BJ (cell line): ENCODE measurements around the gene CUX1. TPM values are rescaled to one million over a fixed set of nuclear protein-coding genes. Genes with fewer than 3 reads are reported as not detected.

Experiments used
- CTCF ChIA-PET: fragments of 350-600 bp; formaldehyde crosslinking; extraction: SDS; loops from one replicate; lab custom pipeline; 2021; ENCODE audit warnings: antibody characterized with exemption, inconsistent platforms; lab: Yijun Ruan, JAX
- POLR2A ChIA-PET: fragments of 300-600 bp; sonication (Branson Sonifier 250); formaldehyde crosslinking; extraction: SDS; loops from one replicate; lab custom pipeline; 2021; ENCODE audit warnings: antibody characterized with exemption; lab: Charles Lee
- DNase-seq: peaks from one replicate; pipeline ENCODE4 v3.0.0-alpha.2; 2011; ENCODE audit warnings: low read depth
- H3K27me3 ChIP-seq: 2 replicates; pipeline ENCODE4 v1.6.0; 2011; ENCODE audit warnings: low read length; ENCODE audit not compliant: control insufficient read depth, insufficient read depth
- H3K36me3 ChIP-seq: 2 replicates; pipeline ENCODE4 v1.5.1; 2011; ENCODE audit warnings: low read length; ENCODE audit not compliant: control insufficient read depth, insufficient read depth
- H3K4me3 ChIP-seq: 2 replicates; pipeline ENCODE4 v1.5.1; 2011; ENCODE audit warnings: low read depth, mild to moderate bottlenecking, control low read depth, low read length
- CTCF ChIP-seq: IDR thresholded peaks from 2 replicates; pipeline ENCODE4 v1.5.1; 2011; ENCODE audit warnings: low read depth, mild to moderate bottlenecking, control low read depth, inconsistent platforms, low read length, moderate library complexity; ENCODE audit not compliant: insufficient read depth
- polyA plus RNA-seq: library from polyadenylated mRNA; depleted of rRNA; stranded (reverse); fragments of >200 nt; gene quantifications from 2 replicates; pipeline ENCODE4 v1.2.3, GENCODE V29; 2011

CUX1 gene
- polyA plus RNA-seq, 1 experiment: 36.5 TPM

DNA sequence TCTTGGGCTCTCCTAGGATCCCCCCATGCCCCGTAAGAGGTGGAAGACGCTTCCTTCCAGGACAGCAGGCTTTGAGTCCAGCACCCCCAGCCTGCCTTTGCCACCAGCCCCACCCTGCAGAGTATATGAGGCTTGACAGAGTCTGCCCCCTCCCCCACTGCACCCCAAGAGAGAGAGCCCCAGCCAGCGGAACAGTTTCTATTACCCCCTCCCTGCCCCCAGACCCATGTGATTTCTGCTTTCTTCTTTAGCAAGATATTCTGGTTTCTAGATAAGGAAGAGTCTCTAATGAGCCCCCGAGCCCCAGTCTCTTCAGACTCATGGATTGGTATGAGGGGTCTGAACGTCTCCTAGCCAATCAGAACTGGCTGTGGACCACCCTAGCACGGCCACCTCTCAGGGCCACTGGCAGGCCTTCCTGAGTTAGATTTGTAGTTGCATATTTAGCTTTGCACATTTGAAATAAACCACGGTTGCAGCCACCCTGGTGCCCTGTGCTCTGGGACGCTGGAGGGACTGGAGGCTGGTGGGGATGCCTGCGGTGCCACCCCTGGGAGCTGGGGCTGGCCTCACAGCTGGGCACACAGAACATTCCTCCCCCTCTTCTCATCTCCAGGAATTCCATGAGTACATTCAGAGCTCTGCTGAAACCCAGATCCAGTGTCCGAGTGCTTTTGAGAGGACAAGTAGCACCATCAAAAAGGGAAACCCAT, 466.2 kb downstream of the CUX1 start:
- no peak for DNase-seq
- Histone ChIP-seq H3K36me3 (no peaks in the 10 kb centered on the region), H3K27me3 (no peaks in the 10 kb centered on the region), H3K4me3 (no peak overlapping the region)
- no peak for TF ChIP-seq CTCF
- POLR2A ChIA-PET: no interaction called here
- CTCF ChIA-PET: interaction anchor here (0.6 to 1.6 kb wide), 5 partner anchors 10 to 919 kb away, joined by 3 to 5 read pairs (median 3); no protein-coding TSS in a partner anchor

DNA sequence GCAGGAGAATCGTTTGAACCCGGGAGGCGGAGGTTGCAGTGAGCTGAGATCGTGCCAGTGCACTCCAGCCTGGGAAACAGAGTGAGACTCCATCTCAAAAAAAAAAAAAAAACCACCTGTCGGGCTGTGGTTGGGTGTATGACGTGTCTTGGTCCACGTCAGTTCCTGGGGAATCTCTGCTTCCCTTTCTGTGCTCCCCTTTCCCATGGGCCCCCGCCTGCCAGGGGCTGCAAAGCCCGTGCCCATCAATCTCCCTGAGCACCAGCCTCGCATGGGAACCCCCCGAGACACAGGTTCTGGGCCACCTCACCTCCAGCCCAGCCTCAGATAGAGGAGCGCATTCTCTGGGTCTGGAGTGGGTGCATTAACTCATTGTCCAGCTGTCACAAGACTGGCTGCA, 467.0 kb downstream of the CUX1 start:
- Histone ChIP-seq H3K27me3 (no peaks in the 10 kb centered on the region), H3K36me3 (no peaks in the 10 kb centered on the region), H3K4me3 (no peak overlapping the region)
- DNase-seq: no peak
- CTCF ChIA-PET: interaction anchor here (1.0 to 1.6 kb wide), 3 partner anchors 11 to 120 kb away, joined by 3 to 5 read pairs (median 4); no protein-coding TSS in a partner anchor
- TF ChIP-seq CTCF: no peak
- POLR2A ChIA-PET: interaction anchor here (0.5 kb wide), 1 partner anchor 217 kb away, joined by 12 read pairs; no protein-coding TSS in a partner anchor

DNA sequence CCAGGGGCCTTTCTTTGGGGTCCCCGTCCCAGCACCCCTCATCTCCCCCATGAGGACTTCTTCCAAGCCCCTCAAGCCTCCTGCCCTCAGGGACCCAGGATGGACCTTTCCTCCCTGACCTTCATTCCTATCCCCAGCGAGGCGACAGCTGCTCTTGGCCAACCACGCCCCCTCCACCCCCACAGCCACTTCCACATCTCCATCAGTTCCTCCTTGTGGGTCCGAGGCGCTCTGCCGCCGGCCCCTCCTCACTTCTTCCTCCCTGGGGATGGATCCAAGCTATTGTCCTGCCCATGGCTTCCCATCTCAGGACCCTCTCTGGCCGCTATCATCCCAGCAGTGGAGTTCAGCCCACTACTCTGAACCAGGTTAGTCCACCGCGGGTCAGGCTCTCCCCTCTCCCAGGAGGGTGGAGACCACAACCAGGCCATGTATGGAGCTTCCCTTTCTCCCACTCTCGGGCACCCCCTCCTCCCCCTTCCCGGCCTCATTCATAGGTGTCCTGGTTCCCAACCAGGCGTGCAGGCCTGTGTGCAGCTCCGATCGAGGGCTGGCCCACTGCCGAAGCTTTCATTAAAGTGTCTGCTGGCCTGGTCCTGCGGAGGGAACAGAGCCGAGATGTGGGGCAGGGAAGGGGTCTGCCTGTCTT, 467.6 kb downstream of the CUX1 start:
- no peak for DNase-seq
- TF ChIP-seq CTCF: no peak
- H3K4me3 ChIP-seq: no peak overlapping the region
- ChIA-PET POLR2A (interaction anchor here (0.5 kb wide), 1 partner anchor 218 kb away, joined by 12 read pairs; no protein-coding TSS in a partner anchor), CTCF (interaction anchor here (1.6 kb wide), 1 partner anchor 12 kb away, joined by 5 read pairs; no protein-coding TSS in a partner anchor)
- H3K36me3 ChIP-seq: no peaks in the 10 kb centered on the region
- no peaks in the 10 kb centered on the region for H3K27me3 ChIP-seq

GRCh38 chr7:102285540-102286236, 468.3 kb downstream of the CUX1 start:
- ChIA-PET CTCF (no interaction called here), POLR2A (no interaction called here)
- H3K4me3 ChIP-seq: peak overlapping the region; percentile 69
- no peaks in the 10 kb centered on the region for H3K27me3 ChIP-seq
- H3K36me3 ChIP-seq: no peaks in the 10 kb centered on the region
- no peak for DNase-seq
- TF ChIP-seq CTCF: no peak
